Stimulated activated CD4-positive, alpha-beta T cell treated with anti-CD3 and anti-CD28 coated beads, Interleukin-1b, Interleukin-23, amount 100 ng/mL, for 24 hours (primary cell): ENCODE results near the gene C2CD2.

ENCODE experiments used
- DNase-seq, 4 experiments: peaks; one replicate each; pipeline ENCODE4 v3.0.0-alpha.2; 2020; ENCODE audit warnings: low read depth in 4 of 4, low spot score in 1 of 4

C2CD2 gene

DNA sequence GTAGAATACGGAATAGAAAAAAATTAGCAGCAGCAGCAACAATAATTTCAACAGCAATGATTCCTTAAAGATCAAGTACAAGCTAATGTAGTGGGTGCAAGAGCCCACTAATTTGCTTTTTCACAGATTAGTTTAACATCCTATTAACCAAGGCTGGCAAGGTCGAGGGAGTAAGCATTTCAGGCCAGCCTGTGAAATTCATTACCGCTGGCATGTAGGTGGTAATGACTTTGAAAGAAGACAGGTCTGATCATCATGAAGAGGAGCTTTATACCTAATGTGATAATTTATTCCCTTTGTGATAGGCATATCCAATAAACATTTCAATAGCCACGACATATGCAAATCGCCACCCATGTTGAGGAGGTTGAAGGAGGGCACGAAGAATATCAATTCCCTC is 63.5 kb downstream of the C2CD2 start:
- DNase-seq, result no peak

DNA sequence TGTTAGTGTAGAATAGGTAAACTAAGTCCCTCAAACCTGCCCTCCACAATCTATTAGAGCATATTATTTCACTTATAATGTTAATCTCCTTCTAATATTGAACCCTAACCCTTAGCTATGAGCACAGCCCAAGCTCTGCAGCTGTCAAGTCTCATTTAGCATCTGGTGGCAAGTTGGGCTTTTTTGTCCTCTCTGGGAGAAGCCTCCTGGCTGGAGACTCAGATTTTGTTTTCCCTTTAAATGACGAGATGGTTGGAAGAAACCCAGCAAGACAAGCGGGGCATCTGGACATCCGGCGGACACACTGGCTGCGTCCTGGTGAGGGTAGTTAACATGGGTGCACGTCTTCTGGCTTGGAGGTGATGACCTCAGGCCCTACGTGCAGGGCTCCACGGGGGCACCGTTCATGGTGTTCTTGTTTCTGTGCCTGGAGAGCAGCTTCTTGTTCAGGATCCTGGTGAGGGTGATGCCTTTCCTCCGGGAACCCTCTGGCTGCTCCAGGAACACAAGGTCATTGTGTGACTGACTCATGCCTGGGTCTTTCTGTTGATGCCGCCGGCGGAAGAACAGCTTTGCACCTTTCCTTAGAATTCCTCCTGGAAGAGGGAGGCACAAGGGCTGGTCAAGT is 65.0 kb downstream of the C2CD2 start:
- no peak for DNase-seq

DNA sequence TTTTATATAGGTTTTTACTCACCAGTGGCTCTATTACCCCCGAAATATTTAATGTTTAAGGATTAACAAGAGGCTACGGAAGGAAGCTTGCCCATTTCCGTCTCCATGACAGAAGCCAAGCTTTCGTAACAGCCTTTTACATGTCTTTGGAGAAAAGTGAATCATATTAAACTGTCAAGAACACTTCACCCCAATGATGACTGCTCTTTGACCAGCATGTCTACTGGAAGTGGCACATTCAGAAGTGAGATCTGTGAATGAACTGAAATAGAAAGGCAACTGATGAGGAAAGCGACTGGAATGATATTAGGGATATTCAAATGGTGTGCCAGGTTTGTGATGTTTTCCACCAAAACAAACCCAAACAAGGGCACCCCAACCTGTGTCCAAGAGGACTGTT is 66.2 kb downstream of the C2CD2 start:
- DNase-seq, result no peak

DNA sequence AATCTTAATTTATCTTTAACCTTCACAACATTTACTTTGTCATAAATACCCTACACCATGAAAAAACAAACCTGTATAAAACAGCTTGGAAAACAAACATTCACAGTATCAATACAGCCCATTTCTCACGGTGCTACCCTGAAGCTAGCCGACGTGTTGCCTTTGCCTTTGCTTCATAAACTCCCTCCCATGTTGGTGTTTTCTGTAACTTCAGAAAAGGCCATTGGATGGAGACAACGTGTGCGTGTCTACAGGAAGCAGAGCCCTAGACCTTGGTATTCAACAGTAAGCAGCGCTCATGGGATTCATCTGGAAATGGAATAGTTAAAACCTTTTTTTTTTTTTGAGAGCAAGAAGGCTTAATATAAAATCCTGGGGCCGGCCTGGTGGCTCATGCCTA is 67.5 kb downstream of the C2CD2 start:
- no peak for DNase-seq

DNA sequence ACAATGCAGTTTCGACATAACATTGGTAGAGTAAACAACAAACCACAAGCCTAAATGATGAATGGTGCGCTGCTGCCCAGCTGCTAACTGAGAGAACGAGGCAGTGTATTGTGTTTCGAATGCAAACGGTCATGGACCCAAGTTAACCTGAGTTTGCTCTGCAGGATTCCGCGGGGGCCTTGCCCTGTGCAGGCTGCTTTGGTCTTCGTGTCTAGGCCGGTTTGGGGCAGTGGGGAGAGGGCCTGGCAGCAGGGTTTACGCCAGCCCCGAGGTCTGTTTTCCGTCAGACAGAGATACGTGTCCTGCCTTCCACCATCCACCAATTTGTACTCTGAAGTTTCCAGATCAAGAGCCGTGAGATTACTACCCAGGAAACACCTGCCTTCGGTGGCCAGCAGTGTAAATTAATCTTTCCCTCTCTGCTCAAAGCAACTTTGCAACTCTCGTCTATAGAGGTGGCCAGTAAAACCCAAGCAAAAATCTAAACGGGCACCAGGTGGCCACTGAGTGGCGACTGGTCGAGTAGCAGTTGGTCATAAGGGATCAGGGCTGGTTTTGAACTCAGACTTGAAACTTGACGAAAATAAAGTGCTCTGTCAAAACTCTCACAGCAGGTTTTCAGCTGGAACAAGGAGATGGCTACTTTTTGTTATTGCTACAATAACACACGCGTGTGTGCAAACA is 68.3 kb downstream of the C2CD2 start:
- DNase-seq, result no peak

DNA sequence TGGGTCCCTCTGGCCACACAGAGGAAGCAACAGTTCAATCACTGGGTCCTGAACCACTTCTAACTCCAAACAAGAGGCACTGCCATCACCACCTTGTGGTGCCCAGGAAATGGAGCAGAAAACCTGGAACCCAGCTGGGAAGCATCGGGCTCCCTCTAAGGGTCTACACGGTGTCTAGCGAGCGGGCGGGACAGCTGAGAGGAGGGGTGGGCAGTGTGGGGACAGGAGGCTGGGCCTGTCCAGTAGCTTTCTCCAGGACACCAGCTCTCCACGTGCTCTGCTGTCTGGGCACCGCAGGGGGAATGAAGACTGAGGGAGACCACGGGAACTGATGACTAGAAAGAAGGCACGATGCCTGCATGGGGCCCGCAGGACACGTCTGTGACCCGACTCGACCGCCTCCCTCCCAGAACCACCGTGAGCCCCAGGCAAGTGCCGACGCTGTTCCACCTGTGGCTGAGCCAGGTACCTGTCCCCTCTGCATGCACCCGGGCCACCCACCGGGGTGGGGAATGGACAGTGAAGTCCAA is 69.3 kb downstream of the C2CD2 start:
- DNase-seq, result no peak

DNA sequence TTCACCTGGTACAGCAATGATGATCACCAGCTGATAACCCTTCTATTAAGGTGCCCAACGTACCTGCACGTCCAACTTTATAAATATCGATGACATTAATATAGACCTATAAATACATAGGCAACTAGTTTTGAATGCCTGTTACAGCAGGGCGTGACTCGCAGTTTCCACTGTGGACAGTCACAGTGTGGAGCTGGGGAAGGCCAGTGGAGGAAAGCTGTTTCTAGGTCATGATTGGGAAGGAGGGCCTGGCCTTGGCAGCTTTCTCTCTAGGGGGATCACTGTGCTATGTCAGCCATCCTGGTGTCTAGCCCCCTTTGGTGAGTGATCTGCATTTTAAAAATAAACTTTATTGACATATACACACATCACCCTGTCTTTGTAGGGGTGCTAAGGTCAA is 70.2 kb downstream of the C2CD2 start:
- no peak for DNase-seq

DNA sequence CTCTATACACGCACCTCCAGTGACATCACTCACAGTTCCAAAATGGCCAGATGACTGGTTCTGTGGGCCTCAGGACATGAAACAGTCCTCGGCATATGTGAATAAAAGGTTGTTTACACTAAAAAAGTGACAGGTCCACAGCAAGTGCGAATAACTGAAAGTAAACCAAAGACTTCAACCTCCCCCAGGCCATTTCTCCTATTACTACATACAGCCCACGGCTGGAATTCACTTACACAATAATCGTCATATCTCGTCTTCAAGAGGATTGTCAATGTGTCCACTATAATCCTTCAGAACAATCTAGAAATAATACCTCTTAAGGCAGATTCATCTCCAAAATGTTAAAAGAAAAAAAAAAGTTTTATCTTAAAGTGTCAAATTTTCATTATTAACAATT is 72.8 kb downstream of the C2CD2 start:
- DNase-seq, result no peak

DNA sequence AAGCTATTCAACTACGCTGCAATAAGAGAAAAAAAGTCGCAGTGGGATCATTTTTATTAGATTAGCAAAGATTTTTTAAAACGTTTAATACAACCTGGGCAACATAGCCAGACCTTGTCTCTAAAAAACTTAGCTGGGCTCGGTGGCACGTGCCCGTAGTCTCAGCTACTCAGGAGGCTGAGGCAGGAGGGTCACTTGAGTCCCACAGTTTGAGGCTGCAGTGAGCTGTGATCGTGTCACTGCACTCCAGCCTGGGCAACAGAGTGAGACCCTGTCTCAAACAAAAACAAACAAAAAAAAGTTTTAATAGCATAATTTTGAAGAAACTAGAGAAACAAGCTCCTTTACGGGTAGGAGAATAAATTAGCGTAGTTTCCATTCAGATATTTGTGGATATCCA is 73.7 kb downstream of the C2CD2 start:
- no peak for DNase-seq

DNA sequence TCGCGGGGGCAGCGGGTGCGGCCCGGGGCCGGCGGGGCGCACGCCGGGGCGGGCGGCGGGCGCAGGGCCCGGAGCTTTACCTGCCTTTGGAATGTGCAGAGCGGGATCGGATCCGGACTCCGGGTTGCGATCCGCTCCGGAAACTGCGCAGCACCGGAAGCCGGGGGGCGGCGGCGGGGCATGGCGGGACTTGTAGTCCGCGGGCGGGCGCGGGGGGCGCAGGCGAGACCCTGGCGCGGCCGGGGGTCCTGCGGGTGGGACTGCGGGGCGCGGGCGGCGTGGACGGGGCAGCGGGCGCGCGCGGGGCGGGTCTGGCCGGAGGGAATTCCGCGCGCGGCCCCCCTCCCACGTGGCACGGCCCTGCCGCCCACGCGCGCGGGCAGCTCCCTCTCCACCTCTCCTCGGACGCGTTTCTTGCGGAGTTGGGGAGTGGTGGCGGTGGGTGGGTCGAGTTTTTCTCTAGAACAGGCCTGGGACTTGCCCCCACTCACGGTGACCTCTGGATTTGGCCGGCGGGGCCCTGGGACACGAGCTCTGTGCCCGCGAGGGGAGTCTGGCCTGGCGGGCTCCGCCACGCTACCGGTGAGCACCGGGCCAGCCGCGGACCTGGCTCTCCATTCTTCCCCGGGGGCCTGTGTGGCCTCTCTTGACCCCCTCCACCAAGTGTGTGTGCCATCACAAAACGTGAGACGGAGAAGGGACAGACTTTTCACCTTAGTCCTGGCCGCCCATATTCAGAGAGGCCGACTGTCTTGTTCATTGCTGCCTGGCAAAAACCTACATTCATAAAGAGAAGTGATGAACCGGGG is 74.4 kb downstream of the C2CD2 start, which contains the start of gene PRDM15:
Gene PRDM15 (minus strand): TSS at position 155 of the 809 bp plus-strand sequence. CDS start 18,981 bp downstream, outside the sequence.
- DNase-seq, result peak; percentile 68 to 84 (median 79)

DNA sequence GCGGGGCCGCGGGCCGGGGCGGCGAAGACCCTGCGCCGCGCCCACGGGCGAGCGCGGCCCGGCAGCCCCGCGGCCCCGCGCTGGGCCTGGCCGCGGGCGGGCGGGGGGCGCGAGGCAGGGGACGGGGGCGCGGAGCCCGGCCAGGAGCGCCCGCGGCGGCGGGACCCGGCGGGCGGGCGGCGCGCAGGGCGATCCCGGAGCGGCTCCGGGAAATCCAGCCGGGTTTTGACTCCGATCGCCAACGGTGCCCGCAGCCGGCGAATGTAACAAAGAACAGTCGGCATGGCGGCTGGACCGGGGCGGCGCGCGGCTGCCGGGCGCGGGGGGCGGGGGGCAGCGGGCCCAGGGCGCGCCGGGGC is 75.0 kb downstream of the C2CD2 start:
- peak; percentile 57 to 67 (median 60) for DNase-seq

DNA sequence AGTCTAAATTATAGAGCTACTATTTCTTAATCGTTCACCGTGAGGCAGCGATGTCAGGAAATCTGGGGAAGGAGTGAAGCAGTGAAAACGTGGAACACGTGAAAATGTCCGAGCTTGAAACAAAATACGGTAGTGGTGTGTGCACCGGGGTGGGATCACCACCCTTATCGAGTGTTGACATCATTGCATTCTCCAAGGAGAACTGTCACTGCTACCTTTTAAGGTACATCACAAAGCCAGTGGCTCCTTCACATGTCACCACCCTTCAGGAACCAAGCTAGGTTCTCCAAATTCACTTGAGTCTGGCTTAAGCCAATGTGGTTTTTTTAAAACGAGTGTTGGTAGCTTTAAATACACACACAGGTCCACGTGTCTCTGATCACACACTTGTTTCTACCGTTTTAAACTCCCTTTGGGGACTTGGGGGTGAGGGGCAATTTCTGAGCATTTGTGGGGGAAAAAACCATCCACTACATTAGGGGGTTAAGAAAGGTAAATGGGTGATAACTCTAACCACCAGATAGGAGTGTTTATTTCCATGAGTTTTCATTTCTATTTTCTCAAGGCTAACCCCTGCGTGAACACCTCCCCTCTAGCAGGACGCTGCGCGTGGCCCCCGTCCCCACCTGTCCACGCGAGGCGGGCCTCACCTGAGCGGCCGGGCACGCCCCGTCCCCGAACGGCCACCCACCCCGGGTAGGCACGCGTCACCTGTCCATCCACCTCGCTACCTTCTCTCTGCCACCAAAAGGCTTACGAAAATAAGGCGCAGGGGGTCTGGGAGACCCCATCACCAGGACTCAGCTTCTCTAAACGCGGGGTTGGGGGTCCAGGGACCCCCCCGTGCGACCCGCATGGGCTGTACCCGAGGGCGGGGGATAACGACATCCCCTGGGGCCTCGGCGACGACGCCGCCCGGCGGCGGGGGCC is 75.7 kb downstream of the C2CD2 start:
- DNase-seq, result peak in 1 of 4 experiments; percentile 18

DNA sequence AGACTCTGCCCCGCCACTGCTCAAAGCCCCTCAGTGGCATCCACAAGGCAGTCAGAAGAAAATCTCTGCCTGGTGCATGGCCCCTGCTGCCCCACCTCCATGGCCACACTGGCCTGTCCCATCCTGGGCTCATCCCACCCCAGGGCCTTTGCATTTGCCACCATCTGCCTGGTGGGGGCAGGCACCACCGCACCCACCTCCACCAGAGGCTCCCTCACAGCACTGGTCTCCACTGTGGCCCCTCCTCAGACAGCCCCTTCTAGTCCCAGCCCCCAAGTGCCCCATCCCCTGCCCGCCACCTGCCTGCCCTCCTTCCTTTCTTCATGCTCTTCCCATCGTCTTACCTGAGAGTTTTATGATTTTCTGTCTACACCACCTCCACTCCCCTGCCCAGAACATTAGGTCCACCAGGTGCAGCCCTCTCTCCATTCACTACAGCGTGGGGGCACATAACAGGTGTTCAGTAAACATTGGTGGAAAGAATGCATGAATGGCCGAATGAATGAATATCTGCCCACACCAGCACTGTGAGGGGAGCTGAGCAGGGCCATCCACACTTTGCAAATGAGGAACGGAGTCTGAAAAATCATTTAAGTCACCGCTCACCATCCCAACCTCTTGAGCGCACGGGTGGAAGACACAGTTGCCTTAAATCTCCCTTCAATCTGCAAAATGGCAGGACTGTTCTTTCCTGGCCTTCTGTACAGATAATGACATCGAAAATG is 76.7 kb downstream of the C2CD2 start:
- DNase-seq, result no peak

DNA sequence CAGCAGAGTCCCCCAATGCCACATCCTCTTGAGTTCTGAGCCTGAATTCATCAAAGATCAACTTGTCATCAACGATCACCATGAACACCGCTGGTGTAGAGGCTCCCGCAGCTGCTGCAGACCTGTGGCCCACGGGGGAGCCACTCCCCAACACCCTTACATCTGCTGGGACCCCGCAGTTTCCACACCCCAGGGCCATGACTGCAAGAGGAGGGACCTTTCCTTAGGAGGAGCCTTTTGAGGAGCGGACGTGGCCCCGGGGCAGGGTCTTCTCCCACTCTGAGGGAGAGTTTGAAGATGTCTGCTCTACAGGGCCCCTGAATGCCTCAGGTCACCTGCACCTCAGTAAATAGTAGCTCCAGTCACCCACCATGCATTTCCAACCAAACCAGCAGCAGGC is 77.4 kb downstream of the C2CD2 start:
- no peak for DNase-seq

DNA sequence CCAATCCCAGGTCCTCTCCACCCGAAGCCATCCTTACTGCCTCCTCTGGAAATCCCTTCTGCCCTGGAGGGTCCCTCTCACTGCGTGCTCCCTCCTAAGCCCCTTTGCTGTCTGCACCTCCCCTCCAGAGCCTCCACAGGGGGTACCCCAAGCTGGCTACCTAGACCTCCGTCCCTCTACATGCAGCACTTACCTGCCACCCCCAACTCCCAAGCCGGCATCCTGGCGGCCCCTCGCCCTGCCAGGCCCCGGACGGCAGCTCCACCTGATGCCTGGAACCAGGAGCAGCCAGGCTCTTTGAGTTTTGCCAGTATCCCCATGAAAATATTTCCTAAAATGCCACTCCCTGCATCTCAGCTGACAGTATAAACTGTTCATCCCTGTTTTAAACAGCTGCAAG is 78.7 kb downstream of the C2CD2 start:
- no peak for DNase-seq

DNA sequence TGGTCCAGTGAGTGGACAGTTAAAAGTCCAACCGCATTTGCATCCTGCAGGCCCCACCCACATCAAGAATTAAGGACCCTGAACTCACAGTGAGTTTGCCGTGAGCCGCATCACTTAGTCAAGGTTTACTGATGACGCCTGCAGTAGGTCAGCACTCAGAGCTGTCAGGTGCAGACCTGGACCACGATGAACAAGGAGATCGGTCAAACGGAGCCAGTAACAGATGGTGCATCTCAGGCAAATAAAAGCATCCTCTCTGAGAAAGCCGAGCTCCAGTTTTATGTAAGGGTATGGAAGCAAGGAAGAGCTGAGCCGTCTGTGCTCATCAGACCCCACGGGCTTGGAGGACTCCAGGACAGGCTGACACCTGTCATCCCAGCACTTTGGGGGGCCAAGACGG is 79.2 kb downstream of the C2CD2 start:
- DNase-seq, result no peak

DNA sequence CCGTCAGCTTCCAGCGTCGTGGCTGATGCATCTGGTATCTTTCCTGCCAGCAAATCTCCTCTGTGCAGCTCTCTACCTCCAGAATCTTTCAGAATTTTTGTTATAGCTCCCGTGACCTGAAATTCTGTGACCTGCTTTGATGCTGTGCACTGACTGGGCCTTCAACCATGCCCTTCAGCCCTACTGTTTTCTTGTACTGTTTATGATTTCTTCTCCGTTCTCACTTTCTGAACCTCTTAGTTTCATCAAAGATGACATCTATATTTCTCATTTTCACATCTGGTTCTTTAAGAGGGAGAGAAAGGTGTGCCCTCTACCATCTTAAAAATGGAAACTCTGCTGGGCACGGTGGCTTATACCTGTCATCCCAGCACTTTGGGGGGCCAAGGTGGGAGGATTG is 80.4 kb downstream of the C2CD2 start:
- DNase-seq, result no peak

DNA sequence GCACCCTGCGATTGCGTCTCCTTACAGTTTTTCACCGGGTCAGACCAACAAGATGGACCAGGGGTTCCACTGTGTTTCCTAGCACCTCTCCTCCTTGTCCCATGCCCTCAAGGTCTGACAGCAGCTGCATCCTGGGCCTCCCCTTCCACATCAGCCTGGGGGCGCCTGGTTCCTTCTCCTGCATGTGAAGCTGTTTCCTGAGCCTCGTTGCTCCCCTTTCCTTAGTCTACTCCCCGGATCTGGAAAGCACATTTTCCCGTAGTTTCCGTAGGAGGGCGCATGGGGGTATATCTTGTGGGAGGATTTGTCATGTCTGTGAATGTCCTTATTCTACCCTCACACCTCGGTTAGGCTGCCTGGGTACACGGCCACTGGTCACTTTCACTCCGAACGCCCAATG is 80.8 kb downstream of the C2CD2 start:
- DNase-seq, result no peak

DNA sequence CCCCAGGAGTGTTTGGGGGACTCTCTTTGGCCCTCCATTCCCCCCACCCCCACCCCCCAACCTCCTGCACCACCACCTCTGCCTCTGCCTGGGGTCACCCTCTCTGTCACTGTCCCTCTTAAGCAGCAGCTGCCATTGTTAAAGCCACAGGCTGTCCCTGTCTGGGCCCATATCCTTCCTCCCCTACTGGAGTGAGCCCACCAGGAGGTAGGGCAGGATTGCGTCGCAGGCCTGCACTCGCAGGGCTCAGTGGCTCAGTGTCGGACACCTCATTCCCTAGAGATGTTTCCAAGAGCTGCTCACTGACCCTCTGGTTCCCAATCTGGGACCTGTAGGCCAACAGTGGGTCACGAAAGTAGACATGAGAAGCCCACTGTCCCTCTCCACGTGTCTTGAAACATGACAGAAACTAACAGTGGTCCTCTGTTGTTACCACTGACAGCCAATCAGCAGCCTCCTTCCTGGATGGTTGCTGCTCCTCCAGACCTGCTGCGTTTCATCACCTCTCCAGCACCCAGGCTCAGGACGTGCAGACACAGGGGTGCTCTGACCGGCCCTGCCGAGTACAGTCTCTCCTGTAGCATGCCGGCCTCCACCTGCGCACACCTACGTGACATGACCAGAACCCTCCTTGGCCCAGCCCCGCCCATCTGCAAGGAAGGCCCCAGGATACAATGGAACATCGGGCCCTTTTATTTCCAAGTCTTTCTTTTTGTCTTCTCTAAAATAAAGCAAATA is 82.4 kb downstream of the C2CD2 start:
- DNase-seq, result no peak

DNA sequence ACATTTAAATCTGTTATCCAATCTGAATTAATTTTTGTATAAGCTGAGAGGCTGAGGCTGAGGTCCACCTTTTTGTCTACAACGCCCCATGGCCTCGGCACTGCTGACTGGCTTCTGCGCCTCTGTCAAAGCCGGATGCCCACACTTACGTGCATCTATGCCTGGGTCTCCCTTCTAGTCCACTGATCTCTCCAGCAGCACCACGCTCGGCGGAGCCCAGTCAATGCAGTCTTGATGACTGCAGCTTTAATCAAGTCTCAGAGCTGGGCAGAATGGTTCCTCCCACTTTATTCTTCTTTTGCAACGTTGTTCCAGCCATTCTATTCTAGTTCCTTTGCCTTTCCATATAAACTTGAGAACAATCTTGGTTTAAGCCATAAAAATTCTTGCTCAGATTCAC is 84.0 kb downstream of the C2CD2 start:
- DNase-seq, result no peak
